HCEC 1CT (cell line): ENCODE measurements around the gene CACNG4.

Source experiments
- DNase-seq: peaks from one replicate; pipeline ENCODE4 v3.0.0-alpha.2; 2017

Gene CACNG4

GRCh38 chr17:67067571-67068482 is 103.3 kb downstream of the CACNG4 start:
- DNase-seq: no peak

- no peak for DNase-seq
Measured at GRCh38 chr17:67068999-67069398, 104.5 kb downstream of the CACNG4 start.

DNA sequence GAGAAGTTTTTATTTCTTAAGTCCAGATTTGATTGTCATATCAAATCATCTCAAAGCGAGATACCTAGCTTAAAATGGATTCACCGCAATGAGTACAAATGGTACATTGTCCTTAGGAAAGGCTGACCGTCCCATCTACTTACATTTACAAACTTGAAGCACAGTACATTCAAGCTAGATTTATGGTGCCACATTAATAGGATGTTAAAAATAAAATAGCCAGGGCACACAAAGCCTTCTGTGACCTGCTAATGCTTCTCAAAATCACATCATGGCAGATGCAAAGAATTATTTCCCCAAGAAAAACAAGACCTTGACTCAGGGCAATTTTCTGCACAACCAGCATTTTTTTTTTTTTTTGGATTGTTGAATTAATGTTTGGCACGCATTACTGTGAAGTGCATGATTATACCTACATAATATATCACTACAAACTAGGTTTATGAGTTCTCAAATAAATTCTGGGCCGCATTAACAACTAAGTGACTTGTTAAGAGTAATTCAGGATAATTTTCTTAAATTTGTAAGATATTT is 105.2 kb downstream of the CACNG4 start:
- DNase-seq: no peak

- no peak for DNase-seq
Measured at GRCh38 chr17:67071595-67071994, 107.1 kb downstream of the CACNG4 start.

- no peak for DNase-seq
Measured at GRCh38 chr17:67072885-67073284, 108.4 kb downstream of the CACNG4 start.

- no peak for DNase-seq
Measured at GRCh38 chr17:67074781-67075180, 110.3 kb downstream of the CACNG4 start.

DNA sequence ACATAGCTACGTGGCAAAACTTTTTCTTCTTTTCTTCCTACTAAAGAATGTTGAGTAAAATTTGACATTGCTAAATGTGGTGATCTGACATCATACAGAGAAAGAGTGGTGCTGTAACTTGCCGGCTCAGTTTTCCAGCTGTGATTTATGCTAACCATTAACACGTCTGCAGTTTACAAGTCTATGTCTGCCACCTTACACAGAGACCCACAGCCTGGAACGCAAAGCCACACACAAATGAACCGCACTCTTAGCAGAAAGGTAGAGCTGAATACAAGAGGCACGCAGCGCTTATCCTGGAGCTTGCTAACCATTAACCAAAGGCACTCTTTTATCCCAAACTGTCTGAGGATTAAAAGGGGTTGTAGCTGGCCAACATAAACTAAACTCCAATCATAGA is 111.8 kb downstream of the CACNG4 start:
- no peak for DNase-seq

- DNase-seq: no peak
Measured at GRCh38 chr17:67078292-67078691, 113.8 kb downstream of the CACNG4 start.

GRCh38 chr17:67079491-67079890 is 115.0 kb downstream of the CACNG4 start:
- no peak for DNase-seq

DNA sequence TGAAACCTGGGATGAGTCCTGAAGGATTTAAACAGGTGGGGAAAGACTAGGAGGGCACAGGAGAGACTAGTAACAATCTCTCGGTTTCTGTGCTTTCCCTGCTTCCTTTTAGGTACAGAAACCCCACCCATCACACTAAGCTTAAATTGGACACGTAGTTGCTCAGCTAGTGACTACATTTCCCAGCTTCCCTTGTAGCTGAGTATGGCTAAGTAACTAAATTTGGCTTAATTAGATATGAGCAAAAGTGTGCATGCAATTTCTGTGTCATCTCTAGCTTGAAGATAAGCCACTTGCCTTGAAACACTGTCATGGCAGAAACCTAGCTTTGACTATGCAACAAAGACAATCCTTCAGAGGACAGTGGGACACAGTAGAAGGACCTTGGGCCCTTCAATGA is 116.3 kb downstream of the CACNG4 start:
- DNase-seq: no peak

DNA sequence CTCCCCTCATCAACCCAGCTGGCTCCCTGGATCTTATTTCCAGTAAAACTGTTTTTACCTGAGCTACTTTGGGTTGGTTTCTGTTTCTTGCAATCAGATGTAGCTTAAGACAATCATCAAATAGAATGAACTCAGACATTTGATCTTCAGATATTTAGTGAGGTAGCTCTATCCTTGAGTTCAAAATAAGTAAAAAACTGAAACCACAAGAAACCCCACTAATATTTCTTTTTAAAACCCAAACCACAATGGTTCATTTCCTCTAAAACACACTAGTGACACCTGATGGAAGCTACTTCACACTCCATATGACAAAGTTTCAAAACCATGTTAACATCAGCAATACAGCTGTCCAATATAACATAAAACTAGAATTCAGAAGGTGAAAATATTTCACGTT is 117.6 kb downstream of the CACNG4 start:
- DNase-seq: no peak
